Suprapubic skin (tissue), 4 donors: ENCODE measurements around the gene DBN1.
"Not testable (repeated sequence)": the region's sequence is repeated elsewhere in the genome, so short reads cannot be mapped to it uniquely, and the experiment has no call there.

ENCODE experiments used
- CTCF ChIP-seq, 2 donors: fragments of 200-600 bp in 1 of 2; fragments of 450-650 bp in 1 of 2; sonication (generic) in 1 of 2; IDR thresholded peaks; one replicate each; pipeline ENCODE4 v1.5.1; 2016 to 2019; ENCODE audit warnings: antibody characterized with exemption in 2 of 2, mild to moderate bottlenecking in 1 of 2, moderate library complexity in 1 of 2
- EP300 ChIP-seq: sonication (generic); formaldehyde crosslinking; IDR thresholded peaks from one replicate; pipeline ENCODE4 v1.6.1; 2017; ENCODE audit warnings: antibody characterized with exemption
- POLR2A ChIP-seq, 2 donors: fragments of 450-650 bp; IDR thresholded peaks; one replicate each; pipeline ENCODE4 v1.6.1; 2017; ENCODE audit warnings: antibody characterized with exemption in 2 of 2, mild to moderate bottlenecking in 2 of 2, moderate library complexity in 2 of 2
- POLR2AphosphoS5 ChIP-seq, 3 donors: sonication (generic); formaldehyde crosslinking; IDR thresholded peaks; one replicate each; pipeline ENCODE4 v1.6.1; 2017; ENCODE audit warnings: antibody characterized with exemption in 3 of 3

DNA sequence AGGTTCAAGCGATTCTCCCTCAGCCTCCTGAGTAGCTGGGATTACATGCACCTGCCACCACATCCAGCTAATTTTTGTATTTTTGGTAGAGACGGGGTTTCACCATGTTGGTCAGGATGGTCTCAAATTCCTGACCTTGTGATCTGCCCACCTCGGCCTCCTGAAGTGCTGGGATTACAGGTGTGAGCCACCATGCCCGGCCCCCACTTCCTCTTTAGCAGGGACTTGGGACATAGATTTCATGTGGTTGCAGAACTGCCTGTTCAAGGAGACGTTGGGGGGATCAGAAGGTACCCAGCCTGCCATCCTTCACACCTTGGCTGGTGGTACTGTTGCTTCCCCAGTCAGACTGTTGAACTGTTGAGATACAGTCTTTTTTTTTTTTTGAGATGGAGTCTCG lies 56.4 kb downstream of the DBN1 start:
- not testable (repeated sequence) for TF ChIP-seq POLR2AphosphoS5 (IDR thresholded peaks at IDR 0.05); CTCF (IDR thresholded peaks at IDR 0.05); EP300; POLR2A (IDR thresholded peaks at IDR 0.05)
